Measurements from ENCODE around the gene OBP2A.

The OBP2A gene

GRCh38 chr9:135592625-135593024 is 46.7 kb downstream of the OBP2A start:
- Histone ChIP-seq H3K9ac (no peak overlapping the region), H3K4me1 (ENCODE audit: low read depth, poor library complexity, severe bottlenecking) (no peaks in the 10 kb centered on the region), H3K36me3 (ENCODE audit: insufficient read depth) (no peaks in the 10 kb centered on the region), H3K27ac (no peak overlapping the region), H4K20me1 (ENCODE audit: insufficient read depth) (no peaks in the 10 kb centered on the region), H3K4me3 (IDR thresholded peaks at IDR 0.05; ENCODE audit: insufficient read depth, low read depth, low read length) (no peak overlapping the region), H3K79me2 (ENCODE audit: insufficient read depth, low read depth) (no peaks in the 10 kb centered on the region), H3K27me3 (ENCODE audit: insufficient read depth, low read depth) (peaks cover 42% of the 10 kb centered on the region; the same call in 1 of the 2 replicates), H2AFZ (ENCODE audit: low read depth) (no peak overlapping the region), H3K4me2 (no peak overlapping the region)
- TF ChIP-seq CTCF (conservative IDR thresholded peaks at IDR 0.05; ENCODE audit: low read depth, low read length), result no peak

DNA sequence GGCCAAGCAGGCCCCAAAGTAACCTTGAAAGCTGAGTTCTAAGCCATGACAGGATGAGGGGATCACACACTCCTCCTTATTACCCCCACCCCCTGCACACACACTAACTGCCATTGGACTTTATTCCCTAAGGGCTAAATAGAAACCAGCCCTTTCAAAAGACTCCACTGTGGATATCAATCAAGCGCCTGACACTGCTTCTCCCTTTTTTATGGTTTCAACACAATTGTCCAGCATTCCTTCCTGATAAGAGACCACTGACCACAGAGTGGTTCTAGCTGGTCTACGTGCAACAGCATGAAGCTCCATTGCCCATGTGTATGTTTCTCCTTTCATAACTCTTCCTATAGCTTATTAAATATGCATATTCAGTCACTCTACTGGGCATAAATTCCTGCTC is 50.3 kb downstream of the OBP2A start:
- no peaks in the 10 kb centered on the region for H3K79me2 ChIP-seq (ENCODE audit: insufficient read depth, low read depth)
- H4K20me1 ChIP-seq (ENCODE audit: insufficient read depth), result no peaks in the 10 kb centered on the region
- no peak overlapping the region for H3K9ac ChIP-seq
- H2AFZ ChIP-seq (ENCODE audit: low read depth), result no peak overlapping the region
- no peak overlapping the region for H3K4me2 ChIP-seq
- H3K36me3 ChIP-seq (ENCODE audit: insufficient read depth), result no peaks in the 10 kb centered on the region
- no peaks in the 10 kb centered on the region for H3K4me1 ChIP-seq (ENCODE audit: low read depth, poor library complexity, severe bottlenecking)
- H3K27me3 ChIP-seq (ENCODE audit: insufficient read depth, low read depth), result peaks cover 69% of the 10 kb centered on the region; the same call in 1 of the 2 replicates
- TF ChIP-seq CTCF (conservative IDR thresholded peaks at IDR 0.05; ENCODE audit: low read depth, low read length), result no peak
- H3K4me3 ChIP-seq (IDR thresholded peaks at IDR 0.05; ENCODE audit: insufficient read depth, low read depth, low read length), result no peak overlapping the region
- H3K27ac ChIP-seq, result no peak overlapping the region
